IPS-18a (cell line): ENCODE results near the gene TRIM54.
"Not testable (repeated sequence)": the region's sequence is repeated elsewhere in the genome, so short reads cannot be mapped to it uniquely, and the experiment has no call there.

Source experiments
- H3K27ac ChIP-seq: one replicate; pipeline ENCODE4 v1.5.1; 2013; ENCODE audit warnings: low read length
- H3K27me3 ChIP-seq: one replicate; pipeline ENCODE4 v1.6.1; 2013; ENCODE audit warnings: mild to moderate bottlenecking, low read length; ENCODE audit not compliant: control insufficient read depth, insufficient read depth
- H3K36me3 ChIP-seq: one replicate; pipeline ENCODE4 v1.6.1; 2013; ENCODE audit warnings: low read depth, low read length; ENCODE audit not compliant: control insufficient read depth
- H3K4me1 ChIP-seq: one replicate; pipeline ENCODE4 v1.6.1; 2013; ENCODE audit warnings: low read depth, low read length; ENCODE audit not compliant: control insufficient read depth
- H3K4me3 ChIP-seq: one replicate; pipeline ENCODE4 v1.5.1; 2013; ENCODE audit warnings: low read length
- H3K9ac ChIP-seq: one replicate; pipeline ENCODE4 v1.6.1; 2013; ENCODE audit warnings: mild to moderate bottlenecking, low read length, moderate library complexity
- H3K9me3 ChIP-seq: one replicate; pipeline ENCODE4 v1.6.1; 2013; ENCODE audit warnings: low read depth, low read length; ENCODE audit not compliant: control insufficient read depth

TRIM54 gene

DNA sequence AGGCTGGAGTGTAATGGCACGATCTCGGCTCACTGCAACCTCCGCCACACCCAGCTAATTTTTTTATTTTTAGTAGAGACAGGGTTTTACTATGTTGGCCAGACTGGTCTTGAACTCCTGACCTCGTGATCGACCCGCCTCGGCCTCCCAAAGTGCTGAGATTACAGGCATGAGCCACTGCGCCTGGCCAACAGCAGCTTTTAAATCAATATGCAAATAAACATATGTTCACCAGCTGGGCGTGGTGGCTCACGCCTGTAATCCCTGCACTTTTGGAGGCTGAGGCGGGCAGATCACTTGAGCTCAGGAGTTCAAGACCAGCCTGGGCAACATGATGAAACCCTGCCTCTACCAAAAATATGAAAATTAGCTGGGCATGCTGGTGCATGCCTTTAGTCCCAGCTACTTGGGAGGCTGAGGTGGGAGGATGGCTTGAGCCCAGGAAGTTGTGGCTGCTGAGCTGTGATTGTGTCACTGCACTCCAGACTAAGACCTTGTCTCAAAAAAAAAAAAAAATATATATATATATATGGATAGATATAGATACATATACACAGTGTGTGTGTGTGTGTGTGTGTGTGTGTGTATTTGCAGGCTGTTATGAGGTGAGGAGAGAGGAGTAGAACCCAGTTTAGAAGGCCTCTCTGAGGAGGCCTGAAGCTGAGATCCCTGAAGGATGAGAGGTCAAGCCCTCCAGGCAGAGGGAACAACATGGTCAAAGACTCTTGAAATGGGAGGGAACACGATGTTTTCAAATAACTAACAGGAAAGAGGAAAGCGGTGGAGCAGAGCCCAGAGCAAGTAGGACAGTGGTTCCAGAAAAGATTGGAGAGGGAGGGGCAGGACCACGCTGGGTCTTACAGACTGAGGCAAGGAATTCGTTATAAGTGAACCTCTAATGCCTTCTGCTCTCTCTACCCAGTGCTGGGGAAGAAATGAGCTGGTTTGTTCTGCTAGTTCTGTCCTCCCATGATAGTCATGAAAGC lies 9.4 kb upstream of the TRIM54 start:
- not testable (repeated sequence) for H3K36me3 ChIP-seq, H3K4me3 ChIP-seq, H3K9ac ChIP-seq, H3K9me3 ChIP-seq, H3K27ac ChIP-seq, H3K4me1 ChIP-seq, H3K27me3 ChIP-seq

- Histone ChIP-seq H3K4me1 (no peaks in the 10 kb centered on the region), H3K27ac (no peak within 1 kb of the TSS), H3K4me3 (no peak within 1 kb of the TSS), H3K27me3 (no peaks in the 10 kb centered on the region), H3K9me3 (no peaks in the 10 kb centered on the region), H3K36me3 (no peaks in the 10 kb centered on the region), H3K9ac (no peak within 1 kb of the TSS)
These were observed 6.7 kb upstream of the TRIM54 start, which contains the start of gene DNAJC5G for GRCh38 chr2:27275211-27276150. Gene DNAJC5G (plus strand): TSS chr2:27275433. CDS start chr2:27276729, 1,296 bp downstream.

DNA sequence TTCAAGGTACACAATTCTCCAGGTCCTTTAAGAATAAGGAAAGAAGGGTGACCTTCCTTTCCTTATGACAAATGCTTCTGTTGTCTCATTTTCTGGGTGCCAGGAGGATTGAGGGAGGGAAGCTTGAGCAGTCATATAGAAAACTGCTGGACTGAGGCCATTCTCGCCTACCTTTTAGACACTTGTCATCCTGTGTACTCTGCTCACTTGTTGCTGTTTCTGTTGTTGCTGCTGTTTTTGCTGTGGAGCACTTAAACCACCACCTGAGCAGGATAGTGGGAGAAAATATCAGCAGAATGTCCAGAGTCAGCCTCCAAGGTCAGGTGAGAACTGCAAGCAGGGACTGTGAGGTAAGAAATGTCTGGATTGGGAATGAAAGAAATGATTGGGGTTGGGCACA lies 4.2 kb upstream of the TRIM54 start:
- Histone ChIP-seq H3K27me3 (peaks cover 14% of the 10 kb centered on the region), H3K27ac (no peak overlapping the region), H3K9ac (no peak overlapping the region), H3K4me1 (peaks cover 16% of the 10 kb centered on the region), H3K4me3 (no peak overlapping the region), H3K9me3 (no peaks in the 10 kb centered on the region), H3K36me3 (no peaks in the 10 kb centered on the region)

GRCh38 chr2:27280826-27281225 lies 1.4 kb upstream of the TRIM54 start:
- H3K27me3 ChIP-seq, result peaks cover 20% of the 10 kb centered on the region
- H3K36me3 ChIP-seq, result no peaks in the 10 kb centered on the region
- H3K4me1 ChIP-seq, result peaks cover 22% of the 10 kb centered on the region
- no peak overlapping the region for H3K4me3 ChIP-seq
- H3K27ac ChIP-seq, result no peak overlapping the region
- no peak overlapping the region for H3K9ac ChIP-seq
- no peaks in the 10 kb centered on the region for H3K9me3 ChIP-seq

DNA sequence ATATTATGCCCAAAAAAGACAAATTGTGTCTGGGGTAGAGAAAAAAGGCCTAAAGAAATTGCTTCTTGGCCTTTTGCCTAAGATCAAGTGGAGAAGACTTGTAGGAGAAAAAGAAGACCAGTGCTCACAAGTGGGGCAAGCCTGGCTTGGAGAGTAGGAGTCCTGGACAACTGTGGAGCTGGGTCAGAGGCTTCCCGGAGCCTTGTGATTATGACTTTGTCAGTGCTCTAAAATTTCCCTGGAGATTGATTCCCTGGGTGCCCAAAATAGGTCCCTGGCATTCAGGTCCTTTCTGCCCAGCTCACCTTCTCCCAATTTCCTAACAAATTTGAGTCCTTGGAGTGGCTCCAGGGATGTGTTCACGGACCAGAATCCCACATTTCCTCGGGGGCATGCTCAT lies 787 bp upstream of the TRIM54 start:
- Histone ChIP-seq H3K4me1 (peaks cover 22% of the 10 kb centered on the region), H3K9me3 (no peaks in the 10 kb centered on the region), H3K36me3 (no peaks in the 10 kb centered on the region), H3K4me3 (no peak overlapping the region), H3K9ac (no peak overlapping the region), H3K27me3 (peaks cover 20% of the 10 kb centered on the region), H3K27ac (no peak overlapping the region)

- peaks cover 20% of the 10 kb centered on the region for H3K27me3 ChIP-seq
- H3K9me3 ChIP-seq, result no peaks in the 10 kb centered on the region
- no peaks in the 10 kb centered on the region for H3K36me3 ChIP-seq
- H3K27ac ChIP-seq, result no peak overlapping the region
- peak overlapping the region; percentile 48 for H3K4me3 ChIP-seq
- H3K9ac ChIP-seq, result peak overlapping the region; percentile 25
- H3K4me1 ChIP-seq, result peaks cover 22% of the 10 kb centered on the region
These were observed 663 bp downstream of the TRIM54 start for GRCh38 chr2:27282892-27283291.

- H3K4me1 ChIP-seq, result peaks cover 22% of the 10 kb centered on the region
- H3K4me3 ChIP-seq, result no peak overlapping the region
- H3K27ac ChIP-seq, result no peak overlapping the region
- peaks cover 20% of the 10 kb centered on the region for H3K27me3 ChIP-seq
- H3K9me3 ChIP-seq, result no peaks in the 10 kb centered on the region
- no peaks in the 10 kb centered on the region for H3K36me3 ChIP-seq
- no peak overlapping the region for H3K9ac ChIP-seq
These were observed 2.8 kb downstream of the TRIM54 start for GRCh38 chr2:27284996-27285395.

- peaks cover 20% of the 10 kb centered on the region for H3K27me3 ChIP-seq
- no peak overlapping the region for H3K9ac ChIP-seq
- peaks cover 22% of the 10 kb centered on the region for H3K4me1 ChIP-seq
- H3K36me3 ChIP-seq, result no peaks in the 10 kb centered on the region
- H3K27ac ChIP-seq, result no peak overlapping the region
- H3K4me3 ChIP-seq, result no peak overlapping the region
- H3K9me3 ChIP-seq, result no peaks in the 10 kb centered on the region
These were observed 3.3 kb downstream of the TRIM54 start for GRCh38 chr2:27285481-27285880.

DNA sequence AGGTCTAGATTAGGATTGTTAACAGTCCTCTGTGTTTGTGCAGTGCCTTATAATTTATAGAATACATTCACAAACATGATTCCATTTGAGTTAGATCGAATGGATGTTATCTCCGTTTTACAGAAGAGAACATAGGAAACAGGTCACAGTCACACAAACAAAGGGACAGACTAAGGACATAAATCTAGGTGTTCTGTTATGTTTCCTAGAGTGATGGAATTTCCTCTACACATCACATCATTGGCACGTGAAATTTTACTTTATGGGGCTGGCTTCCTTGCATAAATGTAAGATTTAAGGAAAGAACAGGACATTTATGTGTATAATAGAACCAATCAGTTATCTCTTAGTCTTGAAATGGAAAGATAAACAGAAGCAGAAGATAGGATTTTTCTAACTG lies 6.4 kb downstream of the TRIM54 start:
- Histone ChIP-seq H3K27me3 (peaks cover 5% of the 10 kb centered on the region), H3K27ac (no peak overlapping the region), H3K9me3 (no peaks in the 10 kb centered on the region), H3K4me3 (no peak overlapping the region), H3K9ac (no peak overlapping the region), H3K36me3 (no peaks in the 10 kb centered on the region), H3K4me1 (peaks cover 3% of the 10 kb centered on the region)

- Histone ChIP-seq H3K4me1 (peaks cover 3% of the 10 kb centered on the region), H3K27me3 (peaks cover 5% of the 10 kb centered on the region), H3K4me3 (no peak overlapping the region), H3K27ac (no peak overlapping the region), H3K9ac (no peak overlapping the region), H3K36me3 (no peaks in the 10 kb centered on the region), H3K9me3 (no peaks in the 10 kb centered on the region)
These were observed 8.3 kb downstream of the TRIM54 start for GRCh38 chr2:27290549-27290948.

DNA sequence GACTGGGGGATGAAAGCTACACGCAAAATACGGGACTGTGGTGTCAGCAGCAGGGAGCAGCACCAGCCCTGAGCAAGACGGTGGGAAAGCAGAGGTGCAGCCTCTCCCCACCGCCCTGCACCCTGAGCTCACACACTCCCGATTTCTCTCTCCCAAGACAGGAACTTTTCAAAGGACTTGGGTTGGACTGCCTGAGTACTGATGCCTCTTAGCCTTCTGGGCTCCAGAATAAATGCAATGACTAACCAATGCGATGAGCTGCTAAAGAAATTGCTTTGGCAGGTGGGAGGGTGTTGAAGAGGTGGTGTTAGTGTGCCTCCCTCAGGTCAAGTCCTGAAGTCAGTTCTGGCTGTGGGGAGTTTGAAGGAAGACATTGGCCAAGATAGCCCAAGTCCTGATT lies 9.6 kb downstream of the TRIM54 start:
- H3K9me3 ChIP-seq, result no peaks in the 10 kb centered on the region
- H3K27me3 ChIP-seq, result peaks cover 5% of the 10 kb centered on the region
- H3K27ac ChIP-seq, result no peak overlapping the region
- H3K9ac ChIP-seq, result no peak overlapping the region
- H3K4me1 ChIP-seq, result peaks cover 3% of the 10 kb centered on the region
- H3K4me3 ChIP-seq, result no peak overlapping the region
- H3K36me3 ChIP-seq, result no peaks in the 10 kb centered on the region
